K562 (cell line): Measurements from ENCODE around the gene EVL. TPM values are rescaled to one million over a fixed set of nuclear protein-coding genes. Genes with fewer than 3 reads are reported as not detected.
A peak's percentile ranks its signal among the peaks of the same experiment; 100 is the strongest.

Experiments used
- ARID3B ChIP-seq: fragments of 250-450 bp; sonication (Bioruptor Pico); IDR thresholded peaks from 2 replicates; pipeline ENCODE4 v1.4.0; 2020; ENCODE audit warnings: borderline replicate concordance
- ATF6 ChIP-seq: sonication (generic); formaldehyde crosslinking; IDR thresholded peaks from 2 replicates; pipeline ENCODE4 v1.4.0; 2020; ENCODE audit warnings: mild to moderate bottlenecking, missing genetic modification reagents
- CGGBP1 ChIP-seq: fragments of 250-450 bp; sonication (Bioruptor Pico); IDR thresholded peaks from 2 replicates; pipeline ENCODE4 v1.9.0; 2021; ENCODE audit warnings: mild to moderate bottlenecking
- DEAF1 ChIP-seq: fragments of 450-650 bp; formaldehyde crosslinking; IDR thresholded peaks from 2 replicates; pipeline ENCODE4 v1.4.0; 2020; ENCODE audit warnings: mild to moderate bottlenecking, moderate library complexity
- GABPB1 ChIP-seq: sonication (generic); formaldehyde crosslinking; IDR thresholded peaks from 2 replicates; pipeline ENCODE4 v1.8.0; 2022; ENCODE audit warnings: mild to moderate bottlenecking, missing genetic modification reagents
- KDM1A ChIP-seq, 2 experiments: fragments of 450-650 bp; IDR thresholded peaks; 2 replicates each; pipeline ENCODE4 v1.6.1; 2016; ENCODE audit warnings: mild to moderate bottlenecking in 2 of 2
- MAZ ChIP-seq, 2 experiments: fragments of 450-650 bp in 1 of 2; sonication (generic) in 1 of 2; formaldehyde crosslinking; IDR thresholded peaks in 1 of 2; conservative IDR thresholded peaks in 1 of 2; 2 replicates each; pipeline versions ENCODE4 v1.4.0 to v1.5.0; 2020; ENCODE audit warnings: mild to moderate bottlenecking in 1 of 2, missing genetic modification reagents in 1 of 2
- NCOA1 ChIP-seq: fragments of 450-650 bp; IDR thresholded peaks from 2 replicates; pipeline ENCODE4 v1.6.1; 2016; ENCODE audit warnings: low read depth
- RBBP5 ChIP-seq: fragments of 200-600 bp; sonication (generic); IDR thresholded peaks from 2 replicates; pipeline ENCODE4 v1.6.1; 2012; ENCODE audit warnings: borderline replicate concordance, mild to moderate bottlenecking, low read length, control low read depth, inconsistent platforms; ENCODE audit not compliant: insufficient read depth, poor library complexity, severe bottlenecking
- TCF7 ChIP-seq: sonication (generic); IDR thresholded peaks from 2 replicates; pipeline ENCODE4 v1.6.1; 2016; ENCODE audit warnings: antibody characterized with exemption, borderline replicate concordance
- THAP7 ChIP-seq: fragments of 250-450 bp; sonication (Bioruptor Pico); IDR thresholded peaks from 2 replicates; pipeline ENCODE4 v1.5.0; 2021
- TOE1 ChIP-seq, 2 experiments: fragments of 450-650 bp in 1 of 2; sonication (generic) in 1 of 2; formaldehyde crosslinking in 1 of 2; IDR thresholded peaks; 2 replicates each; pipeline versions ENCODE4 v1.7.1 to v1.8.0; 2016 to 2022; ENCODE audit warnings: borderline replicate concordance in 2 of 2, mild to moderate bottlenecking in 2 of 2, antibody characterized with exemption in 1 of 2, inconsistent platforms in 1 of 2, low read depth in 1 of 2, missing genetic modification reagents in 1 of 2, moderate library complexity in 1 of 2
- ZBTB26 ChIP-seq: fragments of 450-650 bp; formaldehyde crosslinking; IDR thresholded peaks from 2 replicates; pipeline ENCODE4 v1.4.0; 2022; ENCODE audit warnings: missing genetic modification characterization
- ZNF41 ChIP-seq: fragments of 250-450 bp; sonication (Bioruptor Pico); conservative IDR thresholded peaks from 2 replicates; pipeline ENCODE4 v1.4.0; 2020; ENCODE audit warnings: mild to moderate bottlenecking
- ZNF785 ChIP-seq: fragments of 250-450 bp; sonication (Bioruptor Pico); IDR thresholded peaks from 2 replicates; pipeline ENCODE4 v1.4.0; 2020; ENCODE audit warnings: mild to moderate bottlenecking
- polyA plus RNA-seq, 8 experiments: library from polyadenylated mRNA; depleted of rRNA in 4 of 8; stranded (reverse) in 5 of 8; unstranded in 3 of 8; fragments of >200 nt; fragmentation: Nextera tagmentation in 2 of 8; fragmentation: Illumina TruSeq in 1 of 8; extraction: Ambion mirVana in 2 of 8; extraction: Trizol in 1 of 8; gene quantifications; 2 replicates each; pipeline versions ENCODE4 v1.2.1 to v1.2.3, GENCODE V29; 2011 to 2014; ENCODE audit warnings: inconsistent platforms in 1 of 8, missing spikeins in 1 of 8
- total RNA-seq, 7 experiments: library from RNA; depleted of rRNA in 6 of 7; stranded (reverse); fragments of >200 nt in 6 of 7; fragmentation: Illumina TruSeq in 2 of 7; extraction: Trizol in 2 of 7; gene quantifications; 2 replicates each; pipeline versions ENCODE4 v1.2.1 to v1.2.3, GENCODE V29; 2011 to 2021; ENCODE audit warnings: low replicate concordance in 1 of 7

The EVL gene
- total and polyA plus RNA-seq, 9 of the 15 experiments (the other 6 are each of a cell fraction or from before 2014, with no cell fraction given), result 2.9 to 43.4 (median 23.9) TPM

- TF ChIP-seq TCF7, result no peak
- no peak for TF ChIP-seq ATF6 (CRISPR knock-in tag)
- TF ChIP-seq NCOA1, result peak; percentile 45; the same call in 1 of the 2 replicates
- peak; percentile 35 to 61; a peak in 2 of 4 replicates for TF ChIP-seq KDM1A (IDR thresholded peaks at IDR 0.05)
- no peak for TF ChIP-seq DEAF1 (CRISPR knock-in tag)
- peak; percentile 76 for TF ChIP-seq RBBP5
- TF ChIP-seq ZBTB26 (CRISPR knock-in tag), result no peak
- no peak for TF ChIP-seq ARID3B (CRISPR knock-in tag)
- no peak for TF ChIP-seq CGGBP1
- TF ChIP-seq THAP7 (CRISPR knock-in tag), result no peak
- peak; percentile 31; the same call in 1 of the 2 replicates for TF ChIP-seq TOE1 (IDR thresholded peaks at IDR 0.05; ENCODE audit: borderline replicate concordance)
- no peak for TF ChIP-seq TOE1 (CRISPR knock-in tag; IDR thresholded peaks at IDR 0.05; ENCODE audit: borderline replicate concordance, low read depth)
- no peak for TF ChIP-seq ZNF41 (CRISPR knock-in tag)
- peak in 1 of 2 experiments; percentile 28; a peak in 2 of 4 replicates for TF ChIP-seq MAZ (CRISPR knock-in tag; conservative IDR thresholded peaks at IDR 0.05 in 1 of 2, IDR thresholded peaks at IDR 0.05 in 1 of 2)
- TF ChIP-seq ZNF785 (CRISPR knock-in tag), result no peak
- TF ChIP-seq GABPB1, result no peak
Measured at GRCh38 chr14:100067971-100068959, 3.0 kb downstream of the EVL start (continued).
